G401 (cell line): ENCODE measurements around the gene TBATA. TPM values are rescaled to one million over a fixed set of nuclear protein-coding genes. Genes with fewer than 3 reads are reported as not detected.
"Not testable (repeated sequence)": the region's sequence is repeated elsewhere in the genome, so short reads cannot be mapped to it uniquely, and the experiment has no call there.

Source experiments
- DNase-seq: peaks from one replicate; pipeline ENCODE4 v3.0.0-alpha.2; 2015; ENCODE audit warnings: low spot score
- in situ Hi-C: cut with HindIII; loops from 2 replicates; pipeline ENCODE4 v1.10.0; 2016; ENCODE audit warnings: low sequenced_read_pairs, mixed read lengths
- total RNA-seq: library from RNA; depleted of rRNA; stranded (reverse); fragments of >200 nt; shearing (Covaris generic); gene quantifications from 2 replicates; pipeline ENCODE4 v1.2.3, GENCODE V29; 2014

The TBATA gene
- total RNA-seq, 1 experiment from 2014 or later, result not detected

- in situ Hi-C loops, result no loop called here
- DNase-seq, result no peak
Observed at GRCh38 chr10:70781461-70782051, 3.6 kb downstream of the TBATA start.

- in situ Hi-C loops, result no loop called here
- DNase-seq, result no peak
Observed at GRCh38 chr10:70780772-70781171, 4.4 kb downstream of the TBATA start.

- no peak for DNase-seq
- in situ Hi-C loops, result no loop called here
Observed at GRCh38 chr10:70780370-70780760, 4.8 kb downstream of the TBATA start.

GRCh38 chr10:70779511-70780369 is 5.4 kb downstream of the TBATA start:
- in situ Hi-C loops, result no loop called here
- DNase-seq, result no peak

- DNase-seq, result no peak
- in situ Hi-C loops, result no loop called here
Observed at GRCh38 chr10:70779088-70779487, 6.1 kb downstream of the TBATA start.

GRCh38 chr10:70778267-70778924 is 6.8 kb downstream of the TBATA start:
- no peak for DNase-seq
- in situ Hi-C loops, result no loop called here

- in situ Hi-C loops, result no loop called here
- no peak for DNase-seq
Observed at GRCh38 chr10:70777063-70777875, 7.9 kb downstream of the TBATA start.

GRCh38 chr10:70776455-70777005 is 8.6 kb downstream of the TBATA start:
- in situ Hi-C loops, result no loop called here
- no peak for DNase-seq

GRCh38 chr10:70775679-70776454 is 9.3 kb downstream of the TBATA start:
- DNase-seq, result no peak
- in situ Hi-C loops, result no loop called here

- in situ Hi-C loops, result no loop called here
- no peak for DNase-seq
Observed at GRCh38 chr10:70774810-70775678, 10.1 kb downstream of the TBATA start.

- no peak for DNase-seq
- in situ Hi-C loops, result no loop called here
Observed at GRCh38 chr10:70773965-70774809, 11.0 kb downstream of the TBATA start.

GRCh38 chr10:70773461-70773860 is 11.7 kb downstream of the TBATA start:
- in situ Hi-C loops, result no loop called here
- no peak for DNase-seq

- in situ Hi-C loops, result no loop called here
- DNase-seq, result no peak
Observed at GRCh38 chr10:70772627-70773026, 12.6 kb downstream of the TBATA start.

- in situ Hi-C loops, result no loop called here
- DNase-seq, result no peak
Observed at GRCh38 chr10:70771311-70772194, 13.6 kb downstream of the TBATA start.

GRCh38 chr10:70770516-70770915 is 14.7 kb downstream of the TBATA start:
- in situ Hi-C loops, DNase-seq: not testable (repeated sequence)

- in situ Hi-C loops, result no loop called here
- DNase-seq, result no peak
Observed at GRCh38 chr10:70770001-70770400, 15.2 kb downstream of the TBATA start.
